Heart left ventricle (tissue), 16 donors: ENCODE measurements around the gene ATP1A1. TPM values are rescaled to one million over a fixed set of nuclear protein-coding genes. Genes with fewer than 3 reads are reported as not detected.

Source experiments
- ATAC-seq, 4 donors: fragments of 200-7000 bp; cut with Tn5 transposase; one replicate each; pipeline ENCODE4 v1.9.1; 2020 to 2022; ENCODE audit warnings: moderate library complexity in 4 of 4, mild to moderate bottlenecking in 3 of 4, moderate number of reproducible peaks in 1 of 4
- DNase-seq, 5 donors: peaks; one replicate each; pipeline ENCODE4 v3.0.0-alpha.2; 2020
- H3K27ac ChIP-seq, 12 donors: fragments of 200-600 bp; sonication (generic) in 4 of 12; one replicate each; pipeline versions ENCODE4 v1.5.0 to v1.8.0; 2016 to 2022; ENCODE audit warnings: mild to moderate bottlenecking in 2 of 12
- H3K27me3 ChIP-seq, 9 donors: fragments of 200-600 bp; sonication (generic) in 2 of 9; one replicate each; pipeline versions ENCODE4 v1.5.1 to v1.8.0; 2016 to 2022; ENCODE audit warnings: mild to moderate bottlenecking in 3 of 9
- H3K36me3 ChIP-seq, 9 donors: fragments of 200-600 bp; sonication (generic) in 2 of 9; one replicate each; pipeline versions ENCODE4 v1.5.0 to v1.8.0; 2018 to 2022; ENCODE audit warnings: mild to moderate bottlenecking in 2 of 9
- H3K4me1 ChIP-seq, 12 donors: fragments of 200-600 bp; sonication (generic) in 4 of 12; one replicate each; pipeline versions ENCODE4 v1.5.0 to v1.8.0; 2016 to 2022; ENCODE audit warnings: mild to moderate bottlenecking in 3 of 12
- H3K4me3 ChIP-seq, 12 donors: fragments of 200-600 bp; sonication (generic) in 4 of 12; one replicate each; pipeline versions ENCODE4 v1.5.0 to v1.8.0; 2017 to 2022; ENCODE audit warnings: mild to moderate bottlenecking in 9 of 12, moderate library complexity in 4 of 12
- H3K9me3 ChIP-seq, 12 donors: fragments of 200-600 bp; sonication (generic) in 4 of 12; one replicate each; pipeline versions ENCODE4 v1.5.0 to v1.8.0; 2016 to 2022; ENCODE audit warnings: mild to moderate bottlenecking in 1 of 12
- POLR2A ChIP-seq, 2 donors: fragments of 450-650 bp; IDR thresholded peaks; one replicate each; pipeline ENCODE4 v1.6.1; 2017; ENCODE audit warnings: antibody characterized with exemption in 2 of 2, mild to moderate bottlenecking in 2 of 2, moderate library complexity in 2 of 2
- WGBS, 4 donors: extraction: QIAGEN DNeasy Blood & Tissue Kit in 2 of 4; methylation state at CpG; one replicate each; pipeline versions ENCODE4 v1.1.5 to v1.1.7; 2013 to 2018; 5-methylcytosine and 5-hydroxymethylcytosine counted together
- intact Hi-C, 10 donors: fragments of 100-400 bp; cut with DNase I; formaldehyde crosslinking; loops; one replicate each; pipeline versions ENCODE4 v1.11.1 to v1.14.2; 2022
- polyA plus RNA-seq, 2 donors: library from polyadenylated mRNA; stranded (reverse); fragments of 200-250 nt; gene quantifications; one replicate each; pipeline ENCODE4 v1.2.3, GENCODE V29; 2013
- total RNA-seq, 9 donors: library from RNA; depleted of rRNA in 2 of 9; stranded (reverse); fragments of >200 nt in 2 of 9; fragmentation: NEBNext Ultra II Directional in 3 of 9; extraction: Animal tissue kit (Norgen Biotek cat#: 25700) in 3 of 9; gene quantifications; one replicate each; pipeline versions ENCODE4 v1.1.0 to v1.2.4, GENCODE V29; 2016 to 2023
- TF ChIP-seq, protein P1 (sequence below), 12 donors: fragments of 200-600 bp; sonication (generic) in 4 of 12; IDR thresholded peaks; one replicate each; pipeline versions ENCODE4 v1.5.0 to v1.8.0; 2018 to 2022; ENCODE audit warnings: antibody characterized with exemption in 12 of 12, mild to moderate bottlenecking in 5 of 12
- donor health status: ischemic (EF 13 %, LVEDD 7.1; RV severe dilation, severe dysfunction).
- donor health status: healthy with polysubstance abuse.
- donor health status: DM: no; HTN: yes; CAD: no.
- donor health status: DM: no; HTN: no; CAD: no.
- donor health status: ischemic (EF 25% LVEDD 6.9; RV normal size, moderate dysfunction).
- donor health status: ischemic (EF 25% LVEDD 5.7; RV mildly dilated, moderate dysfunction).
- donor health status: healthy.
- donor health status: DM: yes; HTN: yes; CAD: no.
- donor health status: ischemic (EF 35%, LVEDD 5.7; RV mildly dilated, moderate dysfunction).
- donor health status: nonischemic (EF 11% LVEDD 7.7; RV severe dilation, severe dysfunction).
- donor health status: DM: yes; HTN: yes; CAD: no.
- donor health status: PGD.
- donor health status: ischemic (EF 29% LVEDD 5.4; RV normal size, mild dysfunction).
- donor health status: nonischemic (EF 23%, LVEDD 6.1; RV moderate dilation, normal function).

The ATP1A1 gene
- total and polyA plus RNA-seq, 11 donors: 115 to 896 (median 241) TPM

DNA sequence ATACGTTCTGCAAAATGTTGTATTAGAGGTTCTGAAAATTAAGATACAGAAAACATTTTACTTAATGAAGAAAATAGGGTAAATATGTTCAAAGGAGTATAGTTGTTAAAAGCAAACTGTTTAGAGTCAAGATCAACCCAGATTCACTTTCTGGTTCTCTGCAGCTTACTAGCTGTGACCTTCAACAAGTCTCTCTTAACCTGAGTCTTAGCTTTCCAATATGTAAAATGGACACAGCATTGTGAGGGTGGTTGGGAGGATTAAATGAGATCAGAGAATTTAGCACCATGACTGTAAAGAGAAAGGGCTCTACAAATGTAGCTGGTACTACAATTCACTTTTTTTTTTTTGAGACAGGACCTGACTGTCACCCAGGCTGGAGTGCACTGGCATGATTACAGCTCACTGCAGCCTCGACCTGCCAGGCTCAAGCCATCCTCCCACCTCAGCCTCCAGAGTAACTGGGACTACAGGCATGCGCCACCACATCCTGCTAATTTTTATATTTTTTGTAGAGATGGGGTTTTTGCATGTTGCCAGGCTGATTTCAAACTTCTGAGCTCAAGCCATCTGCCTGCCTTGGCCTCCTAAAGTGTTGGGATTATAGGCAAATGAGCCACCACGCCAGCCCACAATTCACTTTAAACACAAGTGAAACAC lies 43.9 kb downstream of the ATP1A1 start:
- Histone ChIP-seq H3K36me3 (no peaks in the 10 kb centered on the region), H3K27me3 (no peaks in the 10 kb centered on the region), H3K4me3 (peak overlapping the region in 3 of 12 donors; percentile 73 to 84 (median 79)), H3K4me1 (peaks cover 4 to 57% (median 24%) of the 10 kb centered on the region in 12 donors), H3K27ac (peak overlapping the region; percentile 27 to 95 (median 84)), H3K9me3 (no peaks in the 10 kb centered on the region)
- intact Hi-C loops: loop anchor here in 8 of 10 donors (2.0 to 5.0 kb wide), 6 partner anchors 35 to 70 kb away; partner anchors contain the start of gene ATP1A1 (in 1 of the 8)
- WGBS, 4 donors: 83 to 88% (median 85%) methylated on average over 4 of the region's 4 CpGs
- ATAC-seq (no peak), DNase-seq (no peak)
- no peak for TF ChIP-seq POLR2A (IDR thresholded peaks at IDR 0.05)
- TF ChIP-seq, protein P1, sequence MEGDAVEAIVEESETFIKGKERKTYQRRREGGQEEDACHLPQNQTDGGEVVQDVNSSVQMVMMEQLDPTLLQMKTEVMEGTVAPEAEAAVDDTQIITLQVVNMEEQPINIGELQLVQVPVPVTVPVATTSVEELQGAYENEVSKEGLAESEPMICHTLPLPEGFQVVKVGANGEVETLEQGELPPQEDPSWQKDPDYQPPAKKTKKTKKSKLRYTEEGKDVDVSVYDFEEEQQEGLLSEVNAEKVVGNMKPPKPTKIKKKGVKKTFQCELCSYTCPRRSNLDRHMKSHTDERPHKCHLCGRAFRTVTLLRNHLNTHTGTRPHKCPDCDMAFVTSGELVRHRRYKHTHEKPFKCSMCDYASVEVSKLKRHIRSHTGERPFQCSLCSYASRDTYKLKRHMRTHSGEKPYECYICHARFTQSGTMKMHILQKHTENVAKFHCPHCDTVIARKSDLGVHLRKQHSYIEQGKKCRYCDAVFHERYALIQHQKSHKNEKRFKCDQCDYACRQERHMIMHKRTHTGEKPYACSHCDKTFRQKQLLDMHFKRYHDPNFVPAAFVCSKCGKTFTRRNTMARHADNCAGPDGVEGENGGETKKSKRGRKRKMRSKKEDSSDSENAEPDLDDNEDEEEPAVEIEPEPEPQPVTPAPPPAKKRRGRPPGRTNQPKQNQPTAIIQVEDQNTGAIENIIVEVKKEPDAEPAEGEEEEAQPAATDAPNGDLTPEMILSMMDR (IDR thresholded peaks at IDR 0.05): no peak

DNA sequence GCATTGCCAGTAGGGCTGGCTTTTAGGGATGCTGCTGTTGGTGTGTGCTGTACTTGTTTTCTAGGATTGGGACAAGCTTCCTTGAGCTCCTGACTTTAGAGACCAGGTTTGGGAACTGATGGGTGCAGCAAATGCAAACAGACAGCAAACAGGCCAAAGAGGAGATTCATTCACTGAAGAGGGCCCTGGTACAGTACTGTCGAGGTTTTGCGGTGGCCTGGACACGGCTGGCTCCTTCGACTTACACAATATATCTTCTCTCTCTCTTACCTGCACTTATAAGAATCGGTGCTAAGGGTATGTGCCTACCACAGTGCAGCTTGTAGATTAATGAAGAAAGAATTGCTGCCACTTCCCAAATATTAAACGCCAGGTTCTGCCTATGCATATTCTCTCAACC lies 44.6 kb downstream of the ATP1A1 start:
- DNase-seq (no peak), ATAC-seq (no peak)
- Histone ChIP-seq H3K4me1 (peaks cover 4 to 50% (median 22%) of the 10 kb centered on the region in 12 donors), H3K27ac (peak overlapping the region in 11 of 12 donors; percentile 65 to 95 (median 84)), H3K36me3 (no peaks in the 10 kb centered on the region), H3K9me3 (no peaks in the 10 kb centered on the region), H3K27me3 (no peaks in the 10 kb centered on the region), H3K4me3 (peak overlapping the region; percentile 65 to 88 (median 78))
- WGBS, 4 donors: 66 to 77% (median 71%) methylated on average over 6 of the region's 6 CpGs
- TF ChIP-seq, protein P1 (IDR thresholded peaks at IDR 0.05): no peak
- no peak for TF ChIP-seq POLR2A (IDR thresholded peaks at IDR 0.05)
- intact Hi-C loops: loop anchor here in 8 of 10 donors (2.0 to 5.0 kb wide), 6 partner anchors 35 to 70 kb away; partner anchors contain the start of gene ATP1A1 (in 1 of the 8)

GRCh38 chr1:116418091-116418830 lies 45.2 kb downstream of the ATP1A1 start:
- H3K27me3 ChIP-seq: no peaks in the 10 kb centered on the region
- intact Hi-C loops: loop anchor here in 7 of 10 donors (2.0 to 5.0 kb wide), 6 partner anchors 36 to 69 kb away; partner anchors contain the start of gene ATP1A1 (in 1 of the 7)
- peak overlapping the region; percentile 63 to 95 (median 84) for H3K27ac ChIP-seq
- TF ChIP-seq POLR2A (IDR thresholded peaks at IDR 0.05): peak in 1 of 2 donors; percentile 51
- TF ChIP-seq, protein P1 (IDR thresholded peaks at IDR 0.05): peak in 1 of 12 donors; percentile 32
- no peaks in the 10 kb centered on the region for H3K36me3 ChIP-seq
- H3K4me3 ChIP-seq: peak overlapping the region; percentile 65 to 88 (median 78)
- no peaks in the 10 kb centered on the region for H3K9me3 ChIP-seq
- H3K4me1 ChIP-seq: peaks cover 4 to 44% (median 22%) of the 10 kb centered on the region in 12 donors
- ATAC-seq (peak; percentile 24 to 79 (median 72)), DNase-seq (peak; percentile 85 to 93 (median 88))
- WGBS, 4 donors: 2 to 3% (median 2%) methylated on average over 24 to 48 of the region's 48 CpGs
